HEK293 (cell line): ENCODE results near the gene TLE4.

ENCODE experiments used
- GFI1B ChIP-seq: fragments of 450-650 bp; formaldehyde crosslinking; IDR thresholded peaks from 2 replicates; pipeline ENCODE4 v1.5.1; 2016; ENCODE audit warnings: missing biosample characterization, missing genetic modification characterization
- GLI4 ChIP-seq: fragments of 450-650 bp; formaldehyde crosslinking; IDR thresholded peaks from 2 replicates; pipeline ENCODE4 v1.5.1; 2016; ENCODE audit warnings: missing biosample characterization, missing genetic modification characterization
- KLF1 ChIP-seq: fragments of 450-650 bp; formaldehyde crosslinking; IDR thresholded peaks from 2 replicates; pipeline ENCODE4 v1.5.1; 2016; ENCODE audit warnings: missing biosample characterization, missing genetic modification characterization
- KLF10 ChIP-seq: fragments of 450-650 bp; IDR thresholded peaks from 2 replicates; pipeline ENCODE4 v1.5.1; 2018; ENCODE audit warnings: missing biosample characterization, mild to moderate bottlenecking, missing genetic modification characterization
- OSR2 ChIP-seq: fragments of 450-650 bp; formaldehyde crosslinking; IDR thresholded peaks from 2 replicates; pipeline ENCODE4 v1.5.1; 2016; ENCODE audit warnings: missing biosample characterization, missing genetic modification characterization
- WT1 ChIP-seq: fragments of 450-650 bp; formaldehyde crosslinking; IDR thresholded peaks from 2 replicates; pipeline ENCODE4 v1.5.1; 2016; ENCODE audit warnings: missing biosample characterization, missing genetic modification characterization
- YY2 ChIP-seq: fragments of 450-650 bp; formaldehyde crosslinking; IDR thresholded peaks from 2 replicates; pipeline ENCODE4 v1.5.1; 2016; ENCODE audit warnings: missing biosample characterization, missing genetic modification characterization
- ZEB2 ChIP-seq: fragments of 450-650 bp; formaldehyde crosslinking; IDR thresholded peaks from 2 replicates; pipeline ENCODE4 v1.5.1; 2016; ENCODE audit warnings: missing biosample characterization, missing genetic modification characterization
- ZFHX2 ChIP-seq: fragments of 450-650 bp; formaldehyde crosslinking; conservative IDR thresholded peaks from 2 replicates; pipeline ENCODE4 v1.5.1; 2016; ENCODE audit warnings: missing biosample characterization, missing genetic modification characterization
- ZNF133 ChIP-seq: fragments of 450-650 bp; formaldehyde crosslinking; IDR thresholded peaks from 2 replicates; pipeline ENCODE4 v1.5.1; 2016; ENCODE audit warnings: missing biosample characterization, missing genetic modification characterization
- ZNF138 ChIP-seq: fragments of 450-650 bp; formaldehyde crosslinking; IDR thresholded peaks from 2 replicates; pipeline ENCODE4 v1.5.1; 2016; ENCODE audit warnings: missing biosample characterization, missing genetic modification characterization, borderline replicate concordance
- ZNF140 ChIP-seq: fragments of 450-650 bp; formaldehyde crosslinking; IDR thresholded peaks from 2 replicates; pipeline ENCODE4 v1.5.1; 2016; ENCODE audit warnings: missing biosample characterization, missing genetic modification characterization
- ZNF155 ChIP-seq: fragments of 450-650 bp; formaldehyde crosslinking; IDR thresholded peaks from 2 replicates; pipeline ENCODE4 v1.5.1; 2016; ENCODE audit warnings: missing biosample characterization, missing genetic modification characterization
- ZNF175 ChIP-seq: fragments of 450-650 bp; formaldehyde crosslinking; IDR thresholded peaks from 2 replicates; pipeline ENCODE4 v1.5.1; 2016; ENCODE audit warnings: missing biosample characterization, missing genetic modification characterization
- ZNF211 ChIP-seq: fragments of 450-650 bp; formaldehyde crosslinking; IDR thresholded peaks from 2 replicates; pipeline ENCODE4 v1.5.1; 2016; ENCODE audit warnings: low read depth, missing biosample characterization, missing genetic modification characterization
- ZNF335 ChIP-seq: fragments of 450-650 bp; formaldehyde crosslinking; conservative IDR thresholded peaks from 2 replicates; pipeline ENCODE4 v1.5.1; 2016; ENCODE audit warnings: missing biosample characterization, missing genetic modification characterization
- ZNF341 ChIP-seq: fragments of 450-650 bp; formaldehyde crosslinking; IDR thresholded peaks from 2 replicates; pipeline ENCODE4; 2016; ENCODE audit warnings: low read depth, missing biosample characterization, missing genetic modification characterization
- ZNF433 ChIP-seq: fragments of 450-650 bp; formaldehyde crosslinking; IDR thresholded peaks from 2 replicates; pipeline ENCODE4 v1.5.1; 2016; ENCODE audit warnings: missing biosample characterization, missing genetic modification characterization, low read depth
- ZNF514 ChIP-seq: fragments of 450-650 bp; formaldehyde crosslinking; IDR thresholded peaks from 2 replicates; pipeline ENCODE4 v1.5.1; 2016; ENCODE audit warnings: missing biosample characterization, missing genetic modification characterization
- ZNF529 ChIP-seq: fragments of 450-650 bp; formaldehyde crosslinking; IDR thresholded peaks from 2 replicates; pipeline ENCODE4 v1.5.1; 2017; ENCODE audit warnings: missing genetic modification characterization, missing biosample characterization; ENCODE audit not compliant: insufficient replicate concordance
- ZNF530 ChIP-seq: fragments of 450-650 bp; formaldehyde crosslinking; IDR thresholded peaks from 2 replicates; pipeline ENCODE4 v1.5.1; 2016; ENCODE audit warnings: low read depth, missing biosample characterization, missing genetic modification characterization
- ZNF548 ChIP-seq: fragments of 450-650 bp; formaldehyde crosslinking; IDR thresholded peaks from 2 replicates; pipeline ENCODE4 v1.5.1; 2016; ENCODE audit warnings: missing biosample characterization, missing genetic modification characterization
- ZNF561 ChIP-seq: fragments of 450-650 bp; IDR thresholded peaks from 2 replicates; pipeline ENCODE4 v1.5.1; 2018; ENCODE audit warnings: missing biosample characterization, missing genetic modification characterization, borderline replicate concordance
- ZNF571 ChIP-seq: fragments of 450-650 bp; formaldehyde crosslinking; IDR thresholded peaks from 2 replicates; pipeline ENCODE4 v1.5.0; 2017; ENCODE audit warnings: missing biosample characterization, missing genetic modification characterization
- ZNF585B ChIP-seq: fragments of 450-650 bp; formaldehyde crosslinking; IDR thresholded peaks from 2 replicates; pipeline ENCODE4 v1.5.1; 2016; ENCODE audit warnings: missing biosample characterization, missing genetic modification characterization
- ZNF624 ChIP-seq: fragments of 450-650 bp; formaldehyde crosslinking; IDR thresholded peaks from 2 replicates; pipeline ENCODE4 v1.5.1; 2017; ENCODE audit warnings: missing biosample characterization, missing genetic modification characterization
- ZNF677 ChIP-seq: fragments of 450-650 bp; IDR thresholded peaks from 2 replicates; pipeline ENCODE4 v1.5.0; 2018; ENCODE audit warnings: missing biosample characterization, mild to moderate bottlenecking, missing genetic modification characterization, moderate library complexity
- ZNF707 ChIP-seq: fragments of 450-650 bp; formaldehyde crosslinking; IDR thresholded peaks from 2 replicates; pipeline ENCODE4 v1.5.1; 2016; ENCODE audit warnings: missing biosample characterization, missing genetic modification characterization
- ZNF76 ChIP-seq: fragments of 450-650 bp; formaldehyde crosslinking; IDR thresholded peaks from 2 replicates; pipeline ENCODE4; 2016; ENCODE audit warnings: low read depth, missing biosample characterization, missing genetic modification characterization, borderline replicate concordance
- ZNF777 ChIP-seq: fragments of 450-650 bp; formaldehyde crosslinking; IDR thresholded peaks from 2 replicates; pipeline ENCODE4 v1.5.1; 2017; ENCODE audit warnings: missing biosample characterization, missing genetic modification characterization, borderline replicate concordance
- ZNF792 ChIP-seq: fragments of 450-650 bp; formaldehyde crosslinking; IDR thresholded peaks from 2 replicates; pipeline ENCODE4 v1.5.1; 2016; ENCODE audit warnings: missing biosample characterization, missing genetic modification characterization
- ZNF837 ChIP-seq: fragments of 450-650 bp; formaldehyde crosslinking; IDR thresholded peaks from 2 replicates; pipeline ENCODE4 v1.5.1; 2016; ENCODE audit warnings: missing biosample characterization, missing genetic modification characterization
- ZSCAN30 ChIP-seq: fragments of 450-650 bp; IDR thresholded peaks from 2 replicates; pipeline ENCODE4 v1.5.1; 2018; ENCODE audit warnings: missing biosample characterization, mild to moderate bottlenecking, missing genetic modification characterization, moderate library complexity
- TF ChIP-seq, protein P1 (sequence below): fragments of 450-650 bp; formaldehyde crosslinking; IDR thresholded peaks from 2 replicates; pipeline ENCODE4 v1.5.1; 2017; ENCODE audit warnings: missing biosample characterization, missing genetic modification characterization
- TF ChIP-seq, protein P2 (sequence below): fragments of 450-650 bp; formaldehyde crosslinking; IDR thresholded peaks from 2 replicates; pipeline ENCODE4 v1.5.1; 2017; ENCODE audit warnings: missing biosample characterization, missing genetic modification characterization
- TF ChIP-seq, protein P3 (sequence below): IDR thresholded peaks from 2 replicates; pipeline ENCODE4 v1.6.1; 2011; ENCODE audit warnings: mild to moderate bottlenecking, low read depth, low read length, borderline replicate concordance
- TF ChIP-seq, protein P4 (sequence below): fragments of 450-650 bp; formaldehyde crosslinking; IDR thresholded peaks from 2 replicates; pipeline ENCODE4 v1.5.1; 2016; ENCODE audit warnings: missing biosample characterization, missing genetic modification characterization
- TF ChIP-seq, protein P5 (sequence below): fragments of 450-650 bp; formaldehyde crosslinking; IDR thresholded peaks from 2 replicates; pipeline ENCODE4 v1.5.1; 2016; ENCODE audit warnings: missing biosample characterization, missing genetic modification characterization

Gene TLE4

DNA sequence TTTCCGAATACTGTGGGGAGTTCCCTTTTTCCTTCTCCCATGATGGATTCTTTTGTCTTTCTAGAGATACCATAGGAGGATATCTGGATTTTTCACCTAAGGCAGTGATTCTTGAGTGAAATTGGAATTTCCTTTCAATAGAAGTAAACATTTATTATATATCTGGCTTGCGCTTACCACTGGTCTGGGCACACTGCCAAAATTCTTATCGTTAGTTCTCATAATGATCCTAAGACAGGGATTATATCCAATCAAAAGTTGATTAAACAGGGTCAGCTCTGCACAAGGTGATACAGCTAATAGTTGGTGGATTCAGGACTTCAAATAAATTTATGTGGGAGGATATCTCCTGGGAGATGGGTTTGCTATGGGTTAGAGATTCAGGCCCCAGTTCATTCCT is 9.6 kb downstream of the TLE4 start (continued):
- TF ChIP-seq ZFHX2 (tag by site-specific recombination) (no peak), KLF1 (no peak), ZNF140 (tag by site-specific recombination) (no peak), ZNF561 (tag by site-specific recombination) (0 out of 2 replicates have a peak, but pooled peaks have one; percentile 43), OSR2 (tag by site-specific recombination) (0 out of 2 replicates have a peak, but pooled peaks have one; percentile 7), ZNF133 (tag by site-specific recombination) (no peak), KLF10 (tag by site-specific recombination) (0 out of 2 replicates have a peak, but pooled peaks have one; percentile 25), ZNF707 (no peak), ZNF335 (no peak), ZNF529 (tag by site-specific recombination) (no peak), ZNF530 (no peak), ZNF155 (tag by site-specific recombination) (no peak), ZNF792 (tag by site-specific recombination) (no peak), GLI4 (no peak), ZNF777 (tag by site-specific recombination) (no peak), ZNF548 (no peak), ZNF624 (tag by site-specific recombination) (no peak), ZNF585B (tag by site-specific recombination) (no peak), ZNF138 (no peak), YY2 (tag by site-specific recombination) (no peak), ZNF211 (tag by site-specific recombination) (no peak), ZNF433 (tag by site-specific recombination) (no peak), ZNF341 (no peak), ZNF571 (tag by site-specific recombination) (no peak), ZNF837 (tag by site-specific recombination) (no peak), ZEB2 (tag by site-specific recombination) (0 out of 2 replicates have a peak, but pooled peaks have one; percentile 20), ZNF76 (no peak), ZNF677 (tag by site-specific recombination) (no peak), ZSCAN30 (tag by site-specific recombination) (no peak), ZNF175 (tag by site-specific recombination) (no peak), WT1 (tag by site-specific recombination) (0 out of 2 replicates have a peak, but pooled peaks have one; percentile 13), GFI1B (tag by site-specific recombination) (no peak), ZNF514 (tag by site-specific recombination) (no peak)
- TF ChIP-seq, protein P1, sequence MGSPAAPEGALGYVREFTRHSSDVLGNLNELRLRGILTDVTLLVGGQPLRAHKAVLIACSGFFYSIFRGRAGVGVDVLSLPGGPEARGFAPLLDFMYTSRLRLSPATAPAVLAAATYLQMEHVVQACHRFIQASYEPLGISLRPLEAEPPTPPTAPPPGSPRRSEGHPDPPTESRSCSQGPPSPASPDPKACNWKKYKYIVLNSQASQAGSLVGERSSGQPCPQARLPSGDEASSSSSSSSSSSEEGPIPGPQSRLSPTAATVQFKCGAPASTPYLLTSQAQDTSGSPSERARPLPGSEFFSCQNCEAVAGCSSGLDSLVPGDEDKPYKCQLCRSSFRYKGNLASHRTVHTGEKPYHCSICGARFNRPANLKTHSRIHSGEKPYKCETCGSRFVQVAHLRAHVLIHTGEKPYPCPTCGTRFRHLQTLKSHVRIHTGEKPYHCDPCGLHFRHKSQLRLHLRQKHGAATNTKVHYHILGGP (tag by site-specific recombination), result no peak
- TF ChIP-seq, protein P2, sequence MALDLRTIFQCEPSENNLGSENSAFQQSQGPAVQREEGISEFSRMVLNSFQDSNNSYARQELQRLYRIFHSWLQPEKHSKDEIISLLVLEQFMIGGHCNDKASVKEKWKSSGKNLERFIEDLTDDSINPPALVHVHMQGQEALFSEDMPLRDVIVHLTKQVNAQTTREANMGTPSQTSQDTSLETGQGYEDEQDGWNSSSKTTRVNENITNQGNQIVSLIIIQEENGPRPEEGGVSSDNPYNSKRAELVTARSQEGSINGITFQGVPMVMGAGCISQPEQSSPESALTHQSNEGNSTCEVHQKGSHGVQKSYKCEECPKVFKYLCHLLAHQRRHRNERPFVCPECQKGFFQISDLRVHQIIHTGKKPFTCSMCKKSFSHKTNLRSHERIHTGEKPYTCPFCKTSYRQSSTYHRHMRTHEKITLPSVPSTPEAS (tag by site-specific recombination), result peak; percentile 46
- TF ChIP-seq, protein P3, sequence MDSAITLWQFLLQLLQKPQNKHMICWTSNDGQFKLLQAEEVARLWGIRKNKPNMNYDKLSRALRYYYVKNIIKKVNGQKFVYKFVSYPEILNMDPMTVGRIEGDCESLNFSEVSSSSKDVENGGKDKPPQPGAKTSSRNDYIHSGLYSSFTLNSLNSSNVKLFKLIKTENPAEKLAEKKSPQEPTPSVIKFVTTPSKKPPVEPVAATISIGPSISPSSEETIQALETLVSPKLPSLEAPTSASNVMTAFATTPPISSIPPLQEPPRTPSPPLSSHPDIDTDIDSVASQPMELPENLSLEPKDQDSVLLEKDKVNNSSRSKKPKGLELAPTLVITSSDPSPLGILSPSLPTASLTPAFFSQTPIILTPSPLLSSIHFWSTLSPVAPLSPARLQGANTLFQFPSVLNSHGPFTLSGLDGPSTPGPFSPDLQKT, result no peak
- TF ChIP-seq, protein P4, sequence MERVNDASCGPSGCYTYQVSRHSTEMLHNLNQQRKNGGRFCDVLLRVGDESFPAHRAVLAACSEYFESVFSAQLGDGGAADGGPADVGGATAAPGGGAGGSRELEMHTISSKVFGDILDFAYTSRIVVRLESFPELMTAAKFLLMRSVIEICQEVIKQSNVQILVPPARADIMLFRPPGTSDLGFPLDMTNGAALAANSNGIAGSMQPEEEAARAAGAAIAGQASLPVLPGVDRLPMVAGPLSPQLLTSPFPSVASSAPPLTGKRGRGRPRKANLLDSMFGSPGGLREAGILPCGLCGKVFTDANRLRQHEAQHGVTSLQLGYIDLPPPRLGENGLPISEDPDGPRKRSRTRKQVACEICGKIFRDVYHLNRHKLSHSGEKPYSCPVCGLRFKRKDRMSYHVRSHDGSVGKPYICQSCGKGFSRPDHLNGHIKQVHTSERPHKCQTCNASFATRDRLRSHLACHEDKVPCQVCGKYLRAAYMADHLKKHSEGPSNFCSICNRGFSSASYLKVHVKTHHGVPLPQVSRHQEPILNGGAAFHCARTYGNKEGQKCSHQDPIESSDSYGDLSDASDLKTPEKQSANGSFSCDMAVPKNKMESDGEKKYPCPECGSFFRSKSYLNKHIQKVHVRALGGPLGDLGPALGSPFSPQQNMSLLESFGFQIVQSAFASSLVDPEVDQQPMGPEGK, result no peak
- TF ChIP-seq, protein P5, sequence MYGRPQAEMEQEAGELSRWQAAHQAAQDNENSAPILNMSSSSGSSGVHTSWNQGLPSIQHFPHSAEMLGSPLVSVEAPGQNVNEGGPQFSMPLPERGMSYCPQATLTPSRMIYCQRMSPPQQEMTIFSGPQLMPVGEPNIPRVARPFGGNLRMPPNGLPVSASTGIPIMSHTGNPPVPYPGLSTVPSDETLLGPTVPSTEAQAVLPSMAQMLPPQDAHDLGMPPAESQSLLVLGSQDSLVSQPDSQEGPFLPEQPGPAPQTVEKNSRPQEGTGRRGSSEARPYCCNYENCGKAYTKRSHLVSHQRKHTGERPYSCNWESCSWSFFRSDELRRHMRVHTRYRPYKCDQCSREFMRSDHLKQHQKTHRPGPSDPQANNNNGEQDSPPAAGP (tag by site-specific recombination), result no peak
